Hepatic stellate cell (primary cell): ENCODE results near the gene MYNN.

Experiments
- DNase-seq: peaks from one replicate; pipeline ENCODE4 v3.0.0; 2011; ENCODE audit warnings: low spot score

The MYNN gene

GRCh38 chr3:169777822-169778221 lies 4.6 kb downstream of the MYNN start:
- DNase-seq, result no peak

DNA sequence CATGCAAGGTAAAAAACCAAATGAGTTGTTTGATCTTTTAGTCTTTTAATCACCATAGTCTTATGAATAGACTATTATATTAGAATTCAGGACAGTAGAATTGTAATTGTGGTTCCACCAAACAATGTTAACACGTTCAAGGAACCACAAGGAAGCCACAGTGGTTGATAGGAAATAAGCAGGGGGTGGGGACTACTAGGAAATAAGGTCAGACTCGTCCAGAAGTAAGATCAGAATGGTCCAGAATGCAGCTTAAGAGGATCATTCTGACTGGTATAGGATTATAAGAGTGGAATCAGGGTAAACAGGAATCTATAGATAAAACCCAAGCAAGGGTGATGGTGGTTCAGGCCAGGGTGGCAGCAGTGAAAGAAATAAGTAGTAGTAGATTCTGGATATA lies 7.5 kb downstream of the MYNN start:
- no peak for DNase-seq

DNA sequence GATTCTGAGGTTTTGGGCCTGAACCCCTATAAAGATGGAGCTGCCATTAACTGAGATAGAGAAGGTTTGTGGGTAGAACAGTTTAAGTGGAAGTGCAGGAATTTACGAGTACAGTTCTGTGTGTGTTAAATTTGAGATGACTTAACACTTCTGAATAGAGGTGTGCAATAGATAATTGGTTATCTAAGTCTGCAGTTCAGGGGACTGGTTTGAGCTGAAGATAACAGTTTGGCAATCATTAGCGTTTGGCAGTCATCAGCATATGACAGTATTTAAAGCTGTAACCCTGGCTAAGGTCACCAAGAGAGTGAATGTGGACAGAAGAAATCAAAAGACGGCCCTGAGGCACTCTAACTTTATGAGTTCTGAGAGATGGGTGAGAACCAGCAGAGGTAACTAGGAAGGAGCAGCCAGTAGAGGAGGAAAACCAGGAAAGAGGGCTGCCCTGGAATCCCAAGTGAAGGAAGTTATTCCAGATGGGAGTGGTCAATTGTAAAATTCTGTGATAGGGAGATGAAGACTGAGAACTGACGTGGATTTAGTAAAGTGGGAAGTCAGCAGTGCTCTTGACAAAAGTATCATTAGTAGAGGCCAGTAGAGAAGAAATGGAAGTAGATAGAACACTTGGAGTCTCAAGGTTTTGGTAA lies 8.1 kb downstream of the MYNN start:
- DNase-seq, result no peak

DNA sequence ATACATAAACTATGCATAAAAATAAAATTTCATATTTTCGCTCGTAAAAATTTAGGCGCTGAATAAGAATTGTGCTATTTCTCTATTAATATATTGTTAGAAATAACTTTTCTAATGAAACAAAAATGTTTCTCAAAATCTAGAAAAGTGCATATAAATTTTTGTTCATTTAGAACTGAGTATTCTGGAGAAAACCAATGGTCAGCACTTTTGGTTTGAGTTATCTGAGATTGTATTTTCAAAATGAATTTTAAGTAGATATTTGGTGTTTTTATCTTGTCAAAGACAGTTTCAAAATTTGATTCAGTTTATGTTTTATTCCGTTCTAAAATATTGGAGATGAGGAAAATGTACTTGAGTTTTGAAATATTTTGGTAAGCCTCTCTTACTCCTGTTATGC lies 13.9 kb downstream of the MYNN start:
- no peak for DNase-seq

GRCh38 chr3:169787791-169788190 lies 14.6 kb downstream of the MYNN start:
- no peak for DNase-seq

- no peak for DNase-seq
Measured at GRCh38 chr3:169790219-169790618, 17.0 kb downstream of the MYNN start.

- no peak for DNase-seq
Measured at GRCh38 chr3:169790687-169791429, 17.7 kb downstream of the MYNN start.

- no peak for DNase-seq
Measured at GRCh38 chr3:169792359-169792758, 19.2 kb downstream of the MYNN start.

- DNase-seq, result no peak
Measured at GRCh38 chr3:169804681-169805080, 31.5 kb downstream of the MYNN start.

DNA sequence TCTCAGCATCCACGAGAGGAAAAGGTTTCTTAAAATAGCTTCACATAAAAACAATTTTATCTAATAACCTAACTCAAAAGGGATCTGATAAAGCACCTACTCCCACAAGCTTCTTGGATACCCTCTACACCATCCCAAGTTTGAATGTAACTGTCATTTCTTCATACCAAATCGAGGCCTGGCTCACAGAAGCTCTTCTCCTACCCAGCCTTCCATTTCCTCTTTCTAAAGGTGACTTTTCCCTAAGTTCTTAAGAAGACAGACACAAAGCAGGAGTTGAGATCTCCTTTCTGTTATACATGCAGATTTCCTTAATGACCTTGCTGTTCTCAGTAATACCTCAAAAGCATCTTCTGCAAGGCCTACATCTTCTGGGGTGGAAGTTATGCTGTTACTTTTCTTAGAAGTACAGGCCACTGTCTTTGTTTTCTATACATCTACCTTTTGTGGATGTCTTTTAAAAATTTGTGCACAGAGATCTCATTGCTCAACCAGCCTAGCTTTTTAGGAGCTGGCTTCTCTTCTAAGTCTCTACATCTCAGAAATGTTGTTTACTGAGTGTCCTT lies 36.1 kb downstream of the MYNN start:
- DNase-seq, result no peak

- DNase-seq, result peak; percentile 53
Measured at GRCh38 chr3:169811631-169812331, 38.6 kb downstream of the MYNN start.

DNA sequence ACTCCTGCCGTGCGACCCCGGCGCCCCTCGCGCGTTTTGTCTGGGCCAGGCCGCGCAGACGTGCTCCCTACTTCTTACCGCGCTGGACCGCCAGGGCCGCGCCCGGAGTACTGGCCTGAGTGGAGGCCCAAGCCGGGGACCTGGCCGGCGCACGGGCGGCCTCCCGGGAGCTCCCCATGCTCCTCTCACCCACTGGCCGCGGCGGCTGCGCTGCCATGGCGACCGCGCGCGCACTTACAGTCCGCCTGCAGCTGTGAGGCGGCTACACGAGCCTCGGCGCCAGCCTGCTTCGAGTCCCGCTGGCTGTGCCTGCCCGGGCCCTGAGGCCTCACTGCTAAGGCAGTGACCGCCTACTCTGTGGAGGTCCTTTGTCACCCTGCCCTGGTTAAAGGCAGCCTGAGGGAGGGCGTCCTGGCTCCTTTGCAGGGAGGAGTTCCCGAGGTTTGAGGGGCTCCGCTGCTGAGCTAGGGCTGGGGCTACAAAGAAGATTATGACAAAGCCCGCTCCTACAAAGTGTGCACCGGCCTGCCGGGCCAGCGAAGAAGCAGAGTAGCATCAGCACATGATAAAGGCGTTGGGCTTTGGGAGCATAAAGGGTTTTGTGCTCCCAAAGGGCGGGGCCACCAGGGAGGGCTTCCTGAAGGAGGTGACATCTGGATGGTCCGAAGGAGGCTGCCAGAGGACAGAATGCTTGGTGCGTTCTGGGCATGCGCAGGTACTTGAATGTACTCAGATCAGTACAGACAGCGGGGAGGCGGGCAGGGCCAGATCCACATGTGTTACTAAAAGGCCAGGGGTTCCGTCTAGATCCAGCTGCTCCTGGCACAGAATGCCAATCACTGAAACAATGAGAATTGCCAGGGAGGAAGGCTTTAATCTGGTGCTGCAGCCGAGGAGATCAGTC lies 39.4 kb downstream of the MYNN start, which contains the start of the genes LRRC34 and LRRIQ4:
LRRC34 (minus strand) TSS at position 573 of the 904 bp plus-strand sequence; CDS start at position 217, 356 bp downstream.
LRRIQ4 (plus strand) TSS at position 539 of the 904 bp plus-strand sequence. CDS start 9,052 bp downstream, outside the sequence.
- DNase-seq, result peak; percentile 66

DNA sequence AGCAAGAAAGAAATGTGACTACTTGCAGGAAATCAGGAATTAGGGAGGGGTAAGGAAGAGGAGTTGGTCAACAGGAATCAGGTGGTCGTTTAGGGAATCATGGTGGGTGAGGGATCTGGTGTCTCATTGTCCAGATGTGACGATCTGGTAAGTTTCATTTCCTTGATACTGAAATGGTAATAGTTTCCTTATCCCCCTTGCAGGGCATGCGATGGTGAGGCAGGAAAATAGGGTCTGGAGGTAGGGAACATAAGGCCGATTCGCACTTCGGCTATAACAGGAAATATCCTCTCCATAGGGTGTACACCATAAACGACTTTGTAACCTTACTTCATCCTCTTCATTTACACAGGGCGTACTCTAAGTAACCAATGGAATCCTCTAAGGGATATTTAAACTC lies 40.1 kb downstream of the MYNN start:
- no peak for DNase-seq

DNA sequence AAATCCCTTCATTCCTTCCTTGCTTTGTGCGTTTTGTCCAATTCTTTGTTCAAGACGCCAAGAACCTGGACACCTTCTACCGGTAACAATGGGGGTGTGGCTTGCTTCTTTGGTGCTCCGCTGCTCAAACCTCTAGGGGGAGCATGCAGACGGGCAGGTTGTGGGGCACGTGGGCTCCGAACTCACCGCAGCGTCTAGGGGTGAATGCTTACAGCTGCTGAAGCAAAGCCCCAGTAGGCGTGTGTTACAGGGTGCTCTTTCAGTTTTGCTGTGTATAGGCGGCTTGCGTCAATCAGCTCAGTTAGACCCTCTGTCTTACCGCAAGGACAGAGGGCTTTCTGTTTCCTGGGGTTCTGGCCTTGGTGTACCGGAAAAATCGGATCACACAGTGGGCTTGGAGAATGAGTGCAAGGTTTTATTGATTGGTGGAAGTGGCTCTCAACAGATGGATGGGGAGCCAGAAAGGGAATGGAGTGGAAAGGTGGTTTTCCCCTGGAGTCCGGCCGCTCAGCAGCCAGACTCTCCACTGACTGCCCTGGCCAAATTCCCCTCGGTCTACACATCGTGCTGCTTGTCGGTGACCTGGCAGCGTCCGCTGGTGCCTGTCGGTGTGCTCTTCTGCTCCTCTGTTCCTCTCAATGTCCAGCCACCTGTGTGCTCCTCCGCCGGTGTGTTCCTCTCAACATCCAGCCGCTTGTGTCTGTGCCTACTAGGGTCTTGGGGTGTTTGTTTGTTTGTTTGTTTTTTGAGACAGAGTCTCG lies 40.7 kb downstream of the MYNN start:
- no peak for DNase-seq

DNA sequence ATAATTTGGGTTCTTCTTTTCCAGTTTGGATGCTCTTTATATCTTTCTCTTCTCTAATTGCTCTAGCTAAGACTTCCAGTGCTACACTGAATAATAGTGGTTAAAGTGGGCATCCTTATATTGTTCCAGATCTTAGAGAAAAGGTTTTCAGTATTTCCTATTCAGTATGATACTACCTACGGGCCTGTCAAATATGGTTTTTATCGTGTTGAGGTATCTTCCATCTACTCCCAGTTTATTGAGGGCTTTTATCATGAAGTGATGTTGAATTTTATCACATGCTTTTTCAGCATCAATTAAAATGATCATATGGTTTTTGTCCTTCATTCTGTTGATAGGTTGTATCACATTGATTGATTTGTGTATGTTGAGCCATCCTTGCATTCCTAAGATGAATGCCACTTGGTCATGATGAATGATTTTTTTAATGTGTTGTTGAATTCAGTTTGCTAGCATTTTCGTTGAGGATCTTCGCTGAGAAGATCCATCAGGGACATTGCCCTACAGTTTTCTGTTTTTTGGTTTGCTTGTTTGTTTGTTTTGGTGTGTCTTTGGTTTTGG lies 42.5 kb downstream of the MYNN start:
- no peak for DNase-seq

DNA sequence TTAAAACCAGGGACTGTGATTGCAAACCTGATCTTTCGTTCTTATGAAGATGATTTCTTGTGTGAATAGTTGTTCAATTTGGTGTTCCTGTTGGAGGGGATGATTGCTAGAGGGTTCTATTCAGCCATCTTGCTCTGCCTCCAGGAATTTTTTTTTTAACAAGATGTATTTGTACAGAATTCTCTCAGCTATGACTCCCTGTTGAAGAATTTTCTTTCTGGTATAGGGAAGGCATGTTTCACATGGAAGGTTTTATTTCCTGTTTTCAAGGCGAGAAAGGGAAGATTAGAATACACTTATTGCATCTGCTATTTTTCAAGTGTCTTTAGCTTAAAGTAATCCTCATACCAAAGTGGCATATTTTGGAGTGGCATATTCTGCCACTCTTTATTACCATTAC lies 45.1 kb downstream of the MYNN start:
- peak; percentile 32 for DNase-seq

GRCh38 chr3:169822091-169822490 lies 48.9 kb downstream of the MYNN start:
- DNase-seq, result no peak

DNA sequence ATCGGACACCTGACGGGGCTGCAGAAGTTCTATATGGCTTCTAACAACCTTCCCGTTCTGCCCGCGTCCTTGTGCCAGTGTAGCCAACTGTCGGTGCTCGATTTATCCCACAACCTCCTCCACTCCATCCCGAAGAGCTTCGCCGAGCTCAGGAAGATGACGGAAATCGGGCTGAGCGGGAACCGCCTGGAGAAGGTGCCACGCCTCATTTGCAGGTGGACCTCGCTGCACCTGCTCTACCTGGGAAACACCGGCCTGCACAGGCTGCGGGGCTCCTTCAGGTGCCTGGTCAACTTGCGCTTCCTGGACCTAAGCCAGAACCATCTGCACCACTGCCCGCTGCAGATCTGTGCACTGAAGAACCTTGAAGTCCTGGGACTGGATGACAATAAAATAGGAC lies 49.3 kb downstream of the MYNN start:
- DNase-seq, result no peak

DNA sequence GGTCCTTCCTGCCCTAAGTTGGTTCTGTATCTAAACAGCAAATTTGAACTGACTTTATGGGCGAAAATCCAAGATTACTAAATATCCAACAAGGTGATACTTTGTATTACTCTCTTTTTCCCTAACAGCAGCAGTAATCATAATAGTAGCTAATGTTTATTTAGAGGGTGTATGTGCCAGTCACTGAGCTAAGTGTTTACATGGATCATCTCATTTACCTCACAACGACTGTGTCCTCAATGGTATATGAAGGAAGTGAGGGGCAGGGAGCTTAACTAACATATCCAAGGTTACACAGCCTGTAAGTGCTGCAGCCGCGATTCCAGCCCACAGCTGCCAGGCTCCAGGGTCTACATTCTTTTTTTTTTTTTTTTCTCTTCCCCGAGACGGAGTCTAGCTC lies 49.8 kb downstream of the MYNN start:
- DNase-seq, result no peak

- no peak for DNase-seq
Measured at GRCh38 chr3:169825316-169825715, 52.1 kb downstream of the MYNN start.
